GM19240 (cell line): Measurements from ENCODE around the gene SYNDIG1.

Experiments used
- DNase-seq: peaks from one replicate; pipeline ENCODE4 v3.0.0; 2011; ENCODE audit warnings: low spot score; ENCODE audit not compliant: insufficient read length

The SYNDIG1 gene

GRCh38 chr20:24446811-24447210 is 22.6 kb upstream of the SYNDIG1 start:
- DNase-seq, result no peak

- no peak for DNase-seq
Observed at GRCh38 chr20:24448170-24448569, 21.3 kb upstream of the SYNDIG1 start.

- DNase-seq, result no peak
Observed at GRCh38 chr20:24449026-24449720, 20.3 kb upstream of the SYNDIG1 start.

- no peak for DNase-seq
Observed at GRCh38 chr20:24450177-24450576, 19.3 kb upstream of the SYNDIG1 start.

- DNase-seq, result no peak
Observed at GRCh38 chr20:24450624-24451376, 18.6 kb upstream of the SYNDIG1 start.

- no peak for DNase-seq
Observed at GRCh38 chr20:24451428-24451827, 18.0 kb upstream of the SYNDIG1 start.

GRCh38 chr20:24452016-24452415 is 17.4 kb upstream of the SYNDIG1 start:
- no peak for DNase-seq

GRCh38 chr20:24452498-24453127 is 16.8 kb upstream of the SYNDIG1 start:
- no peak for DNase-seq

- no peak for DNase-seq
Observed at GRCh38 chr20:24453869-24454268, 15.6 kb upstream of the SYNDIG1 start.

GRCh38 chr20:24455081-24455480 is 14.3 kb upstream of the SYNDIG1 start:
- DNase-seq, result no peak

- no peak for DNase-seq
Observed at GRCh38 chr20:24456398-24456781, 13.0 kb upstream of the SYNDIG1 start.

- no peak for DNase-seq
Observed at GRCh38 chr20:24458436-24458835, 11.0 kb upstream of the SYNDIG1 start.

GRCh38 chr20:24459733-24460132 is 9.7 kb upstream of the SYNDIG1 start:
- no peak for DNase-seq

- no peak for DNase-seq
Observed at GRCh38 chr20:24460712-24461111, 8.7 kb upstream of the SYNDIG1 start.

- DNase-seq, result no peak
Observed at GRCh38 chr20:24461848-24462247, 7.6 kb upstream of the SYNDIG1 start.

- DNase-seq, result no peak
Observed at GRCh38 chr20:24462460-24463010, 6.9 kb upstream of the SYNDIG1 start.

GRCh38 chr20:24465159-24465558 is 4.3 kb upstream of the SYNDIG1 start:
- DNase-seq, result no peak

GRCh38 chr20:24465730-24466129 is 3.7 kb upstream of the SYNDIG1 start:
- no peak for DNase-seq

GRCh38 chr20:24468401-24469115 is 871 bp upstream of the SYNDIG1 start:
- DNase-seq, result no peak

- DNase-seq, result no peak
Observed at GRCh38 chr20:24469894-24470745, 691 bp downstream of the SYNDIG1 start.
